GM18909 (cell line): ENCODE data around the gene LAPTM5.

Experiments used
- ATAC-seq: cut with Tn5 transposase; IDR thresholded peaks from one replicate; pipeline ENCODE4 v1.9.1; 2021; ENCODE audit warnings: mild to moderate bottlenecking; ENCODE audit not compliant: unreplicated experiment, poor library complexity

Gene LAPTM5

DNA sequence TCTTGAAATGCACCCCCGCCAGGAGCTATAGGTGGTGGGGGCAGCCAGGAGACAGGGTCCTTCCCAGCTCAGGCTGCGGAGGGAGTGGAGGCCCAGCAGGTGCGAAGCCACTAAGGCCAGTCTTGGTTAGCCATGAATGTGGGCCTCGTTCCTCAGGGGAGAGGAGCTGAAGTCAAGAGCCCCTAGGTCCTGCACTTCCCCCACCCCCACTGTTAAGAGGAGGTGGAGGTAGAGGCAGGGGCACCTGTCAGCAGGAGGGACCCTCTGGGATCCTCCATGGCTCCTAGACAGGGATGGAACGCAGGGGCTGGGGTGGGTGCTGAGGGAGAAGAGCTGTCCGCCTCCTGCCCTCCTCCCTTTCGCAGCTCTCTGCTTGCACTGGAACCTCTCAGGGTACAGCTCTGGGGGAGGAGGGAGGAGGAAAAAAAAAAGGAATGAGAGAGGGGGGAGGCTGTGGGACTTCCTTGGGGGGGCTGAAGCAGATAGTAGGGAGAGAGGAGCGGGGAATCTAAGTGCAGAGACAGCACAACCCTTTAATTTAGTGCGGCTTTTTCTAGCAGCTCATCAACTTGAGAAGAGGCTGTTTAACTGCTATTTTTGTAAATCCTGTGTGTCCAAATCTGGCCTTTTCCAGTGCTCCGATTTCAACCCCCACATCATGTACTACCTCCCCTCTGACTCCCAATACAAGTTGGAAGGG, 71.2 kb downstream of the LAPTM5 start:
- ATAC-seq = no peak

DNA sequence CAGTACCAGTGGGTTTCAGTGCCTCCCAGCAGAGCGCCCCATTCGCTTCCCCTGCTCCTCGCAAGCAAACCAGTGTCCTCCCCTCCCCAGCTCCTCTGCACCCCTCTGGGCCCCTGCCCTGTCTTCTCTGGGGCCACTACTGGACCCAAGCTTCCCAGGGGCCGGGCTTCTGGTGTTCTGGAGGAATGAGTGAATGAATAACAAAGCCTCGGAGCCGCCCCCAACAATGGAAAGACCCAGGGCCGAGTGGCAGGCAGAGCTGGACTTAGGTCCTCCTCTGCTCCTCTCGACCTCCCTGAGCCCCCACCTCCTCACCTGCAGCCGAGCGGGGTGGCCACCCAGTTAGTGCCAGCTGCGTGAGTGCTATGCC, 71.8 kb downstream of the LAPTM5 start:
- no peak for ATAC-seq

- no peak for ATAC-seq
Observed at GRCh38 chr1:30684881-30685795, 72.4 kb downstream of the LAPTM5 start.

- ATAC-seq = no peak
Observed at GRCh38 chr1:30684259-30684658, 73.3 kb downstream of the LAPTM5 start.

GRCh38 chr1:30683699-30684098, 73.9 kb downstream of the LAPTM5 start:
- ATAC-seq = no peak
